ENCODE data around the gene RBBP8. TPM values are rescaled to one million over a fixed set of nuclear protein-coding genes. Genes with fewer than 3 reads are reported as not detected.

Gene RBBP8
- total and polyA plus RNA-seq, 10 of the 15 experiments (the other 5 are each of a cell fraction or from before 2014, with no cell fraction given): 46.2 to 82.3 (median 68.7) TPM

DNA sequence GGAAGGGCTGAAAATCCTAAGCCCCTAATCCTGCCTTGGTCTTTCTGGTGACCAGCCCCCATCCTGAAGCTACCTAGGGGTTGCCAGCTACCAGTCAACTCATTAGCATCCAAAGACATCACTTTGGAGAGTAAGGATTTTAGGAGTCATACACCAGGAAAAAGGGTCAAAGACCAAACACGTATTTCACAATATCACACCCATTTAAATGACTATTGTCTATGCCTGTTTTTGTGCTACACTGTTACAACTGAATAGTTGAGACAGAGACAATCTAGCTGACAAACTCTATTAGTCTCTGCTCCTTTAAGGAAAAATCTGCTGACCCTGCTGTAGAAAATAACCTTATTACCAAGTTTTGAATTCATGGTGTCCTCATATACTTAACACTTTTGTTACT, 21.0 kb upstream of the RBBP8 start:
- Histone ChIP-seq H3K9ac (ENCODE audit: control insufficient read depth, insufficient read depth, low read length) (no peak overlapping the region), H3K4me2 (ENCODE audit: control insufficient read depth, insufficient read depth) (no peak overlapping the region), H3K4me1 (ENCODE audit: control insufficient read depth, insufficient read depth, low read length) (no peaks in the 10 kb centered on the region), H4K20me1 (ENCODE audit: control insufficient read depth, insufficient read depth) (no peaks in the 10 kb centered on the region), H3K79me2 (ENCODE audit: control insufficient read depth, insufficient read depth, low read length) (no peaks in the 10 kb centered on the region), H3K4me3 (no peak overlapping the region), H3K27me3 (replicated peaks in 1 of 2; ENCODE audit: control insufficient read depth in 2 of 2, insufficient read depth in 2 of 2, low read length in 1 of 2) (no peaks in the 10 kb centered on the region), H3K27ac (ENCODE audit: control insufficient read depth, insufficient read depth) (no peak overlapping the region), H3K9me3 (replicated peaks; ENCODE audit: control insufficient read depth, insufficient read depth, low read length) (no peaks in the 10 kb centered on the region), H3K36me3 (ENCODE audit: control insufficient read depth in 2 of 2, insufficient read depth in 2 of 2, low read length in 1 of 2) (no peaks in the 10 kb centered on the region), H2AFZ (ENCODE audit: control insufficient read depth, low read depth, low read length) (no peak overlapping the region)
- in situ Hi-C loops (cut with MboI) (no loop called here), intact Hi-C loops (cut with micrococcal nuclease; ENCODE audit: unreplicated experiment) (no loop called here)
- RAD21 ChIA-PET (ENCODE audit: unreplicated experiment): no interaction called here
- no TSS peak for BruUV-seq (replicated peaks)
- no peak for TF ChIP-seq RAD51 (IDR thresholded peaks at IDR 0.05)
- TF ChIP-seq ZNF24 (IDR thresholded peaks at IDR 0.05): no peak
- TF ChIP-seq BACH1 (IDR thresholded peaks at IDR 0.05; ENCODE audit: borderline replicate concordance): no peak
- no peak for TF ChIP-seq RFX5 (IDR thresholded peaks at IDR 0.05; ENCODE audit: low read depth, low read length)
- no peak for TF ChIP-seq MEF2A (IDR thresholded peaks at IDR 0.05; ENCODE audit: insufficient read depth, low read depth, low read length)
- TF ChIP-seq, protein P1, sequence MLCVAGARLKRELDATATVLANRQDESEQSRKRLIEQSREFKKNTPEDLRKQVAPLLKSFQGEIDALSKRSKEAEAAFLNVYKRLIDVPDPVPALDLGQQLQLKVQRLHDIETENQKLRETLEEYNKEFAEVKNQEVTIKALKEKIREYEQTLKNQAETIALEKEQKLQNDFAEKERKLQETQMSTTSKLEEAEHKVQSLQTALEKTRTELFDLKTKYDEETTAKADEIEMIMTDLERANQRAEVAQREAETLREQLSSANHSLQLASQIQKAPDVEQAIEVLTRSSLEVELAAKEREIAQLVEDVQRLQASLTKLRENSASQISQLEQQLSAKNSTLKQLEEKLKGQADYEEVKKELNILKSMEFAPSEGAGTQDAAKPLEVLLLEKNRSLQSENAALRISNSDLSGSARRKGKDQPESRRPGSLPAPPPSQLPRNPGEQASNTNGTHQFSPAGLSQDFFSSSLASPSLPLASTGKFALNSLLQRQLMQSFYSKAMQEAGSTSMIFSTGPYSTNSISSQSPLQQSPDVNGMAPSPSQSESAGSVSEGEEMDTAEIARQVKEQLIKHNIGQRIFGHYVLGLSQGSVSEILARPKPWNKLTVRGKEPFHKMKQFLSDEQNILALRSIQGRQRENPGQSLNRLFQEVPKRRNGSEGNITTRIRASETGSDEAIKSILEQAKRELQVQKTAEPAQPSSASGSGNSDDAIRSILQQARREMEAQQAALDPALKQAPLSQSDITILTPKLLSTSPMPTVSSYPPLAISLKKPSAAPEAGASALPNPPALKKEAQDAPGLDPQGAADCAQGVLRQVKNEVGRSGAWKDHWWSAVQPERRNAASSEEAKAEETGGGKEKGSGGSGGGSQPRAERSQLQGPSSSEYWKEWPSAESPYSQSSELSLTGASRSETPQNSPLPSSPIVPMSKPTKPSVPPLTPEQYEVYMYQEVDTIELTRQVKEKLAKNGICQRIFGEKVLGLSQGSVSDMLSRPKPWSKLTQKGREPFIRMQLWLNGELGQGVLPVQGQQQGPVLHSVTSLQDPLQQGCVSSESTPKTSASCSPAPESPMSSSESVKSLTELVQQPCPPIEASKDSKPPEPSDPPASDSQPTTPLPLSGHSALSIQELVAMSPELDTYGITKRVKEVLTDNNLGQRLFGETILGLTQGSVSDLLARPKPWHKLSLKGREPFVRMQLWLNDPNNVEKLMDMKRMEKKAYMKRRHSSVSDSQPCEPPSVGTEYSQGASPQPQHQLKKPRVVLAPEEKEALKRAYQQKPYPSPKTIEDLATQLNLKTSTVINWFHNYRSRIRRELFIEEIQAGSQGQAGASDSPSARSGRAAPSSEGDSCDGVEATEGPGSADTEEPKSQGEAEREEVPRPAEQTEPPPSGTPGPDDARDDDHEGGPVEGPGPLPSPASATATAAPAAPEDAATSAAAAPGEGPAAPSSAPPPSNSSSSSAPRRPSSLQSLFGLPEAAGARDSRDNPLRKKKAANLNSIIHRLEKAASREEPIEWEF (IDR thresholded peaks at IDR 0.05; ENCODE audit: insufficient replicate concordance, low read depth, low read length): no peak
- TF ChIP-seq HDGF (IDR thresholded peaks at IDR 0.05): no peak
- no peak for TF ChIP-seq ZBED1 (IDR thresholded peaks at IDR 0.05; ENCODE audit: borderline replicate concordance)
- no peak for TF ChIP-seq CHD2 (IDR thresholded peaks at IDR 0.05; ENCODE audit: borderline replicate concordance, low read depth, low read length)
- no peak for TF ChIP-seq ZNF622 (IDR thresholded peaks at IDR 0.05)
- TF ChIP-seq EP300 (IDR thresholded peaks at IDR 0.05; ENCODE audit: borderline replicate concordance in 1 of 2, control insufficient read depth in 1 of 2, low read depth in 2 of 2, low read length in 2 of 2): no peak
- POLR2A ChIA-PET: no interaction called here
- ATAC-seq (no peak), FAIRE-seq (no peak), DNase-seq (ENCODE audit: low read depth, low spot score) (no peak)
- CTCF ChIA-PET: interaction anchor here (0.6 kb wide), 1 partner anchor 102 kb away, joined by 3 read pairs; no protein-coding TSS in a partner anchor
- 78% methylated on average over 1 of the region's 1 CpG for WGBS (ENCODE audit: insufficient coverage, insufficient replicate concordance, low lambda C conversion rate, missing lambda C conversion rate)
- SMC1A ChIA-PET (ENCODE audit: uncharacterized antibody, unreplicated experiment): no interaction called here
